GM11168 (cell line): ENCODE results near the gene SCG3.

Experiments used
- in situ Hi-C: fragments of 300-500 bp; cut with MboI; formaldehyde crosslinking; loops from one replicate; pipeline ENCODE4 v1.12.0; 2022; ENCODE audit warnings: low sequenced_read_pairs; ENCODE audit not compliant: unreplicated experiment

SCG3 gene

DNA sequence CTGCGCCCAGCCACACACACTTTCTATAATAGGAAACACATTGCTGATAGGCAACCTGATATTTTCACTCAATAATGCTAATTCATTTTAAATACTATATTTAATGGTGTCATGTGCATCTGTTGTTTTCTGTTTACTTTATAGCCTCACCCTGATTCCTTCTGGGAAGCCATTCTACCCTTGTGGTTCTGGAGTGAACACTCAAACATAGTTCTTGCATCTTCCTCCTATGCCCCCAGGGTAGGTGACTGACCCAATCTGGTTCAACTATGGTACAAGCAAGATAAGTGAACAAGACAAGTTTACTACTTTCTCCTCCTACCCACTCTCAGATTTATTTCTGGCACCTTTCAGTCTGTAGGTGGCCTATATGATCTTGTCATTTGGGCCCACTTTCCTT is 4.3 kb upstream of the SCG3 start:
- in situ Hi-C loops = no loop called here

DNA sequence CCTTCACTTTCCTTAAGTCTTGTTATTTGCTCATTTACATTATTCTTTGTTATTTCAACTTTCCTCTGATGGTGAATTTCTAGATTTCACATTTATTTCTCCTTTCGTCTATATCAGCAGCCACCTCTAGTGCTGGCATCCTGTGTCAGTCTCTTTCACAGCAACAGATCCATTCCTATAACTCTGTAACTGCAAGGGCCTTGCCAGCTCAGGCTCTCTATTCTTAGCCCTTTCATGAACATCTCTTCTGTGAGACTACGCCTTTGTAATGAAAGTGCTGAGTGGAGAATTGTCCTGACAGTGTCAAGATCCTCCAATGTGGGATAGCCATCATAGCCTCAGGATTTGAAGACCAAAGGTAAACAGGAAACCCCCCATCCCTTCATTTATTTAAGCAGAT is 3.9 kb upstream of the SCG3 start:
- in situ Hi-C loops = no loop called here

DNA sequence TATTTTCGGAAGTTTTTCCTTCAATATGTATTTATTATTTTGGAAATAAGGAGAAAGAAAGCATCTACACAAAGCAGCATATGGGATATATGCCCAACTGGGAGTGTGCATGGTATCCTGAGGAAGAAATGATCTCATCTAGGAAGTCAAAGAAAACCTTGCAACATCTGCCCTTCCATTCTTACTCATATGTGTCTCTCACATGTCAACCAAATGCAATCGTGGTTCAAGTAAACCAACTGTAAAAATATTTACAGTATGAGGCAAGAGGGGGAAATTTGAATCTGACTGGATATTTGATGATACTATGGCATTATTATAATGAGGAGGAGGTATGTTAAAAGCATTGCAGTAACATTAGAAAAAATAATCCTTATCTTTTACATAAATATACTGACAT is 3.2 kb upstream of the SCG3 start:
- in situ Hi-C loops = no loop called here

DNA sequence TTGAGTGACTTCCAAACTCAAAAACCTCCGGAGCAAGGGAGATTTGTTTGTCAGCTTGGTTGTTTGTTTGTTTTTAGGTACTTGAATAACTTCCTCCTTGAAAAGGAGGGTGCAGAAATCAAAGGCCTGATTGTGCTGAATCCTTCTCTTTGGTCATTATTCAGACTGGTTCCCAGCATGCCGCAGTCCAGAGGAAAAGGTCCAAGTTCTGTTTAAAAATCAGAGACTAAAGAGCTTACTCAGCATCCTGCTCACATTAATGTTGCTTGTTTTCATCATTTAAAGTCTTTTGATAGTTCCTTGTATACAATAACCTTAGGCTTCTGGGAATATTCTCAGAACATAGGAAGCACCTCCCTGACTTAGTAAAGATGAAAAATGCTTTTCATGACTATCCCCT is 982 bp upstream of the SCG3 start:
- in situ Hi-C loops = no loop called here

DNA sequence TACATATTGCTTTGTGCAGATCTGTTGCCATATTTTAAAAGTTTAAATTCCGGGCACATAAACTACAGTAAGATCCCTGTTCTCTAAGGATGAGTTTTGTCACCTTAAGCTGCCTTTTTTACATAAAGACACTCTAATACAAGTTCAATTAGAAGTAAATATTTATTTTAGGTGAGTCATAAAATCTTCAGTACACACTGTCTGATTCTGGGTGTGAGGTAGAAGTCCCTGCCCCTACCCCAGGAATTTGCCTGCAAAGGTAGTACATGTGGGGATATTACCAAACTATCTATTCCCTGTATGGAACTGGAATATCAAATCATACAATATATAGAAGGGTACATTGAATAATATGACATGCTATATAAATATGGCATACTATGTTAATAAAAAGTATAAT is 6.3 kb downstream of the SCG3 start:
- in situ Hi-C loops = no loop called here

DNA sequence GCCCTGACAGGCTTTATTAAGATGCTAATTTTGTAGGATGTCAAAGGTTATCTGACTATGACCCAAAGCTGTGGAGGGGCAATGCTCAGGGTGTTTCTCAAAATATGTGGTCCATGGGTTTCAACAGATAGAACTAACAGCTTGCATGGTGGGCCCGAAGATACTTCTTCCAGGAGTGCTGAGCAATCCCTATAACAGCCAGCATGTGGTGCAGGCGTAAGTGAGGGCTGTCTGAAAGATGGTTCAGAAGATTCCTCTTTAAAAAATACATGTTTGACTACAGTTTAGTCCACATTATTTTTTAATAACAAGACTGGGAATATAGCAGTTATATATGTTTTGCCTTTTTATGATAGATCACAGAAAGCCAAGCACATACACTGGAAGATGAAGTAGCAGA is 7.6 kb downstream of the SCG3 start:
- in situ Hi-C loops = no loop called here

DNA sequence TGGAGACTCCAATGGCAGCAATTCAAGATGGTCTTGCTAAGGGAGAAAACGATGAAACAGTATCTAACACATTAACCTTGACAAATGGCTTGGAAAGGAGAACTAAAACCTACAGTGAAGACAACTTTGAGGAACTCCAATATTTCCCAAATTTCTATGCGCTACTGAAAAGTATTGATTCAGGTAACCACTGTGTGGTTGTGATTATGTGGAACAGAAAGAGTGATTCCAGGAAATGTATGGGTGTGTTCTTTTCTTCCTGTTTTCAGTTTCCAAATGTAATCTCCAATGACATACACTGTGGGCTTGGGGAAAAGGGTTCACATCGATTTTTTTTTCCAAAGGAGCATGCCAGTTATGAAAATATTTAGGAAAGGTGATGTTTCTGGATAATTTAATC is 10.9 kb downstream of the SCG3 start:
- in situ Hi-C loops = no loop called here

DNA sequence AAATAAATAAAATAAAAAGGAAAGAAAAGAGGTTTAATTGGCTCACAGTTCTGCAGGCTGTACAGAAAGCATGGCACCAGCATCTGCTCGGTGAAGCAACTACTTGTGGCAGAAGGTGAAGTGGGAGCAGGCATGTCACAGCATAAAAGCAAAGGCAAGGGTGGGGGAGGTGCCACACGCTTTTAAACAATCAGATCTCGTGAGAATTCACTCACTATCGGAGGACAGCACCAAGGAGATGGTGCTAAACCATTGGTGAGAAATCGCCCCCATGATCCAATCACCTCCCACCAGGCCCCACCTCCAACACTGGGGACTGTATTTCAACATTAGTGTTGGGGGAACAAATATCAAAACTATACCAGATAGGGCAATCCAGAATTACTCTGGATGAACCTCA is 15.3 kb downstream of the SCG3 start:
- in situ Hi-C loops = no loop called here

DNA sequence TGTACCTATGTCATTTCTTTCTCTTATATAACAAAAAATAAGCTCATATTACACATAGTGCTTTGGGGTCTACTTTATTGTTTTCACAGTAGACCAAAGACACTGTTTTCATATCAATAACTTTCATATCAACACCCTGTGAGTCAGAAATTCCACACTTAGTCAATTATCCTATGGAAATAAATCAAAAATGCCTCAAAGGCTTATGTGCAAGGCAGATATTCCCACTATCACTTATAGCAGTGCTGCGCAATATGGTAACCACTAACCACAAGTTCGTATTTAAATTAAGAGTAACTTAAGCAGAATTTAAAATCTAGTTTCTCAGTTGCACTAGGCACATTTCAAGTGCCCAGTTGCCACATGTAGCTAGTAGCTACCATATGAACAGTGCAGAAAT is 15.9 kb downstream of the SCG3 start:
- in situ Hi-C loops = no loop called here

DNA sequence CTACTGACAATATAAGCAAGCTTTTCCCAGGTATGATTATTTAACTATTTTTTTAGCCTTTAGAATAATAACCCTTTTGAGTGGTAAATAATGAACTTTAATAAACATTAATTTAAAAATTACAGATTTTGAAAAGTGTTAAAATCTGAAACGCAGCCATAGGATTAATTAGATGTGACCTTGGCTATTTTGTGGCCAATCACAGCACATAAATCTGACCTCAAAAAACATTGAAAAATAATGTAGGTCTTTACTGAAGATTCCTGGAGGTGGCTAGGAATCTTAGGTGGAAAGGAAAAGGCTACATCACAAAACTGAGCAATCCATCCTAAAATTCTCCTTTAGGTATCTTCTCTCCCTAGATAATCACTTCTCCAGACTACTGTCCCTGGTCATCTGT is 18.1 kb downstream of the SCG3 start:
- in situ Hi-C loops = no loop called here

DNA sequence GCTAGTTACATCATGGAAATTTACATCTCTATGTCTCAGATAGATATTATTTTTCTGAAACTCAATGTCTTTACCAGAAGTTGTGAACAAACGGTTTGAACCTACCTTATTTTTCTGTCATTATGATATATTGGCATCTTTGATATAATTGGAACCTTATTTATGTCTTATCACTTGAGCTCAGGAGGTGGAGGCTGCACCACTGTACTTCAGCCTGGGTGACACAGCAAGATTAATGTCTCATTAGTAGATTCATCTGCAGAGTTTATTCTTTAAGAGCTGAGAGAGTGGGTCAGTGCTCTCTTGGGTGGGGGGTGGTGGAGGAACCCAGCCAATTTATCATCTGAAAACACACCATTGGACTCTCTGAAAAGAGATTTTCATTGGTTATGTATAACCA is 21.4 kb downstream of the SCG3 start:
- in situ Hi-C loops = no loop called here

DNA sequence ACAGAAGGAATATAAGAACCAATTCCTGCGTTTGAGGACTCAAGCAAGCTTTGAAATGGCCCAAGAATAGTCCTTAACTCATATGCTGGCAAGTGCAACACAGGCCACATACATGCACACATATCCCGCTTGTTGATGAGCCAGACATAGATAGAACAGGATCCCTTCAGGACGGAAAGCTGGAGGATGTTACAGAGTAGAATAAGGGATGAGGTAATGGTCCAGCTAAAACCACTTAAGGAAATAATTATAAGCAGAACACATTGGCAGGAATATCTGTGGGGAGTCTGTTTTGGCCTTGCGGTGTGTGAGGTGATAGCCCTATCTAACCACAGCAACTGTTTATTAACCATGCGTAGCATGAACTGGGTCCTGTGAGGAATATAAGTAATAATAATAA is 25.0 kb downstream of the SCG3 start:
- in situ Hi-C loops = no loop called here

DNA sequence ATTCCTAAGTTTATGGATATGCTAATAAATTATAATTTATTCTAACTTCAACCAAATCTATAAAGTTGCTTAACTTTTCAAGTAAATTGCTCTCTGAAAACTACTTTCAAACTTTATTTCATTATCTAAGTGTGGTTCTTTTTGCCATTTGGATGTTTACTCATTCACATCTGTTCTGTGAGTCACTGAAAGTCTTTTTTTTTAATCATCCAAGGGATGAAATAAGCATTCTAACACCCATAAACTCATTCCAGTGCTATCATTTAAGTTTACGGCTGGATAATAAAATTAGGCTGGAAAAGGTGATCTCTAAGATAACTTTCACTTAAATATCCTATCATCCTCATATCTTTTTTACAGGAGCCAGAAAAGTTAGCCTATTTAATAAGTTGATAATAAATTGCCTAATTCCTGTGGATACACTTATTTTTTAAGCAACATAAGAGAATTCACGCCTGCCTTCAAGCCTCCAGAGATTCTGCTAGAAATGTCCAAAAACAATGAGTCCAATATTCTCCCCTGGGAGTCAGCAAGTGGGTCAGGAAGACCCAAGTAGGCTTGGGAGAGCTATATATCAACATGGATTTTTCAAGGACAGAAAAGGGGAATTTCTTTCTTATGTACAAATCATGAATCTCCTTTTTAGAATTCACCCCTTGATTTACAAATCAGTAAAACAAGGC is 25.8 kb downstream of the SCG3 start:
- in situ Hi-C loops = no loop called here

DNA sequence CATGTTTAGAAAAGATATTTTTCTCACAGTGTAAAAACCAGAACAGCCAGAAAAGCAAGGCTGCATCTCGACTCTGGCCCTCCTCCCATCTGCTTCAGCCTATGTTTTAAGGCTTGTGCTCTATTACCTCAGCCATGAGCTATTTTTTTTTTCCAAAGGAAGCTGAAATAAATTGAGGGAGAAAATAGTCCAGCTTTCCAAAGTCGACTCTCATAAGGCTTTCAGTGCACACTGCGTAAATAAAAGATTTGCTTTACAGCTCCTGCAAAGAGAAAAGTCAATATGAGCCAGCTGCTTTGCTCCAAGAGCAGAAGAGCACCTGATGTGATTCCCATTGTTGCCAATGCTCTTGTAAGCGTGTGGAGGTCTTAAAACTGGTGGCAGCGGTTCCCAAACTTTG is 26.7 kb downstream of the SCG3 start:
- in situ Hi-C loops = no loop called here

DNA sequence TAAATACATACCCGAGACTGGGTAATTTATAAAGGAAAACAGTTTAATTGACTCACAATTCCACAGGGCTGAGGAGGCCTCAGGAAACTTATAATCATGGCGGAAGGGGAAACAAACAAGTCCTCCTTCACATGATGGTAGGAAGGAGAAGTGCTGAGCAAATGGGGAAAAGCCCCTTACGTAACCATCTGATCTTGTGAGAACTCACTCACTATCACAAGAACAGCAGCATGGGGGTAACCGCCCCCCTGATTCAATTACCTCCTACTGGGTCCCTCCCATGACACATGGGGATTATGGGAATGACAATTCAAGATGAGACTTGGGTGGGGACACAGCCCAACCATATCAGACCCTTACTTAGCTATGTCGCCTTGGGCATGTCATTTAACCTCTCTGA is 27.7 kb downstream of the SCG3 start:
- in situ Hi-C loops = no loop called here

DNA sequence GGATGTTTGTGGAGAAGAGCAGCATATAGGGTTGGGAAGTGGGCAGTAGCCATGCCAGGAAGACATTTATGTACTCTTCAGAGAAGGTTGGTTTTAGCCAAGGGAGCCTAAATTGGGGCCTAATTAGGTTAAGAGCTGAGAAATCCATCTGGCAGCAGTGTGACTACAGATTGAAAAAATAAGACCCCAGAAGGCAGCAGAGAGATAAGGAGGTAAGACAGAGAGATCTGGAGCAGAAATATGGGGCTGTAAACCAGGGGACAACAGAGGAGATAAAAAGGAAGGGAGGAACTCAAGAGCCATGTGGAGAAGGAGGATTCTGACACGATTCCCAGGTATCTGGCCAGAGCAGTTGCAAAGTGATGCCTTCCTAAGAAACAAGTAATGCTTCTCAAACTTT is 32.9 kb downstream of the SCG3 start:
- in situ Hi-C loops = no loop called here

DNA sequence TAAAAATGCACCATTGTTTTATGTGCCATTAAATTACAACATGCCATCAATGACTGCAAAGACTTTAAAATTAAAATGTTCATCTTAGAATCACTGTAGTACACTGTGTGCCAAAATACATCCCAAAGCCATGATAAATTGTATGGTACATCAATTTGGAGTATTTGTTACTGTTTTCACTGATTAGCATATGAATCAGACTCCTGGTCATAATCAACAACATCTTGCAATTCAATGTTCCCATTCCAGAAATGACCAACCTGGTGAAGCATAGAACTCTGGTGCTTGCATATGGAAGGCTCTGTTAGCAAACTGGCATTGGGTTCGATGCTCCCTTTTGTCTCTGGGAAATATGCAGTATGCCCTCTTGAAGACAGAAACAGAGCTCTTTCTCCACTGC is 33.6 kb downstream of the SCG3 start:
- in situ Hi-C loops = no loop called here

DNA sequence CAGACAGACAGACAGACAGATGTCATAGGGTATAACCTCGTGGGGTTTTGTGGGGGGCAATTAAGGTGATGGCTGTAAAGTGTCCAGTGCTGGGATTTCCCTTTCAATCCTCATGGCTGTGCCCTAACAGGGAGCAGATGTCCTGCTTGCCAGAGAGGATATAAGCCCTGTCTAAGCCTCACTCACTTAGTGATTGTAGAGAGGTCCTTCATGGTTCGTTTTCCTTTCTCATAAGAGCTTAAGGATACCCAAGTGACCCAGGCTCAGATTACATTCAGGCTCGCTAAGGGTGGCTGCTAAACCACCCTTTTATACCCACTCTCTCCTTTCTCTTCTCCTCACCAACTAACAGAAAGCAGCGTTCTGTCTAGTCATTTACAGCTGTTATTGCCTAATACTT is 36.9 kb downstream of the SCG3 start:
- in situ Hi-C loops = no loop called here

DNA sequence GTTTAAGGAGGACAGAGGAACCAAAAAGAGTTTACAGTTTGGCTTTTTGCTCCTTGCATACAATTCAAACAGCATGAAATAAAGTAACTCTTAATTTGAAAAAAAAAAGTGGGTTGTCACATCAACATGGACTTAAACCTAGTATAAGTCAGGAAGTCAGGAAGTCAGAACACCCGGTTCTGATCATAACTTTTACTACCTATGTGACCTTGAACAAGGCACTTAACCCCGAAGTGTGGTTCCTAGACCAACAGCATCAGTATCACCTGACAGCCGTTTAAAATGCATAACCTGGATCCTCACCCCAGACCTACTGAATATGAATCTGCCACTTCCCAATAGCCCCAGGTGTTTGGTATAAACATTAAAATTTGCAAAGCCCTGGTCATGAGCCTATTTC is 37.4 kb downstream of the SCG3 start:
- in situ Hi-C loops = no loop called here

DNA sequence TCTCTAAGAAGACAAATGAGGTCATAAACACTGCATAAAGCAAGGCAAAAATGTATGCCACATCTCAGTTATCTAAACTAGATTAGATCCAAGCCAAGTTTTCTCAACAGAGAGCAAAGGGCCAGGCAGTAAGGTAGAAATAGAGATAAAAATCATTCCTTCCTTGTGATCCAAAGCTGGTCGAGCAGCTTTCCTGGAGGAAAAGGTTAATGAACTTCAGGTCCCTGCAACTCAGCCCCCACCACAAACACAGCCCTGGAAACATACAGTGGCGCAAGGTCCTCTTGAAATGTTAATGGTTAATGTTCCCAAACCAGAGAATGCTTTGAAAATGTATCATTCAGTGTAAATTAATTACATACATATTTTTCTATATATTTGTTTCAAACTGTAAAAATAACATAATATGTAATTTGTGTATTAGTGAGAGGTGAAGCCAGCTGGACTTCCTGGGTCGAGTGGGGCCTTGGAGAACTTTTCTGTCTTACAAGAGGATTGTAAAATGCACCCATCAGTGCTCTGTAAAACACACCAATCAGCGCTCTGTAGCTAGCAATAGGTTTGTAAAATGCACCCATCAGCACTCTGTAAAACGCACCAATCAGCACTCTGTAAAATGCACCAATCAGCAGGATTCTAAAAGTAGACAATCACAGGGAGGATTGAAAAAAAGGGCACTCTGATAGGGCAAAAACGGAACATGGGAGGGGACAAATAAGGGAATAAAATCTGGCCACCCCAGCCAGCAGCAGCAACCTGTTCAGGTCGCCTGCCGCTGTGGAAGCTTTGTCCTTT is 39.1 kb downstream of the SCG3 start:
- in situ Hi-C loops = no loop called here

DNA sequence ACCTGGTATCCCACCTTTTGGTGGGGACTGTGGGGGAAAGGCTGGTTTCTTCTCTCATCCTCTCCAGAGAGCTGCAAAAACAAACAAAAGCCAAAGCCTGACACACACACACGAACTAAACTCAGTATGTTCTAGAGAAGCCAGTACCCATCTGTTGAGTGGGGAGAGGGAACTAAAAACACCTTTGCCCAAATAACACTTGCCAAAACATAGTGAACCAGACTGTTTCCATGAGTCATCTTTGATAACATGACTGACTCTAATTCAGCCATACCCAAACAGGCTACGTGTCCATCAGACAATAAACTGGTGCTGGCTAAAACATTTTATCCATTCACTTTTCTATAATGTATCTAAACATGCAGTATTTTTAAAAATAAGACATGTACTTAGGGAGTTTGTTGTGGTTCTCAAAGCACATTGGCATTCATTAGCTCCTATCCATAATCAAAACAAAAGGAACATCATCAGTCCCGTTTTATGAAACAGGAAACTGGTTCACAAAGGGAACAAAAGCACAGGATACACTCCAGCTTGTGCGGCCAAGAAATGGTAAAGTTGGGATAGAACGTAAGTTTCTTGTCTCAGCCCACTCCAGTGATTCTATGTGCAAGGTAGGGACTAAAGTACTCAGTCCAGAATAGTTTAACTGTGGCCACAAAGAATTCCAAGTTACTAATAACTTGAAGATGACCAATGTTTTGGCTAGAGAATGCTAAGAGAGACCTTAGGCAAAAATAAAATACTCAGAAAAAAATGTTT is 40.1 kb downstream of the SCG3 start:
- in situ Hi-C loops = no loop called here
